Spleen (tissue), 7 donors: Measurements from ENCODE around the gene CACNA2D3.

Experiments
- CTCF ChIP-seq, 11 experiments: fragments of 200-600 bp in 7 of 11; fragments of 450-650 bp in 4 of 11; sonication (generic) in 4 of 11; IDR thresholded peaks in 8 of 11; conservative IDR thresholded peaks in 3 of 11; 1 replicate in 7 of 11; 2 replicates in 4 of 11; pipeline versions ENCODE4 v1.4.0 to v1.8.0; 2016 to 2021; ENCODE audit warnings: antibody characterized with exemption in 11 of 11, inconsistent platforms in 4 of 11, mild to moderate bottlenecking in 1 of 11
- POLR2A ChIP-seq, 3 donors: fragments of 450-650 bp; IDR thresholded peaks; one replicate each; pipeline ENCODE4 v1.5.1; 2017; ENCODE audit warnings: antibody characterized with exemption in 3 of 3, mild to moderate bottlenecking in 1 of 3
- POLR2AphosphoS5 ChIP-seq, 3 donors: sonication (generic); formaldehyde crosslinking; IDR thresholded peaks; one replicate each; pipeline ENCODE4 v1.5.1; 2017; ENCODE audit warnings: antibody characterized with exemption in 3 of 3
- donor health status: DM: no; HTN: no; CAD: no; lungs with moderate emphysema.
- donor health status: DM: no; HTN: no; CAD: no.
- donor health status: DM: no; HTN: no; CAD: no.

GRCh38 chr3:54511766-54512365 is 389.5 kb downstream of the CACNA2D3 start:
- TF ChIP-seq CTCF (IDR thresholded peaks at IDR 0.05 in 8 of 11, conservative IDR thresholded peaks at IDR 0.05 in 3 of 11) (no peak), POLR2AphosphoS5 (IDR thresholded peaks at IDR 0.05) (no peak), POLR2A (IDR thresholded peaks at IDR 0.05) (no peak)
